A549 (cell line): Measurements from ENCODE around the gene SEPSECS. TPM values are rescaled to one million over a fixed set of nuclear protein-coding genes. Genes with fewer than 3 reads are reported as not detected.

Experiments
- ATAC-seq, 2 experiments: fragments of 200-7000 bp in 1 of 2; fragments of >200 bp in 1 of 2; cut with Nextera tagmentation in 1 of 2; cut with Tn5 transposase in 1 of 2; 3 replicates each; pipeline versions ENCODE4 v1.8.0 to v1.9.1; 2018 to 2020; ENCODE audit warnings: mild to moderate bottlenecking in 1 of 2, moderate library complexity in 1 of 2
- CTCF ChIA-PET: fragments of 300-600 bp; sonication (Branson Sonifier 250); formaldehyde crosslinking; extraction: SDS; loops from one replicate; lab custom pipeline; 2021; ENCODE audit warnings: antibody characterized with exemption, inconsistent platforms; lab: Yijun Ruan, JAX
- POLR2A ChIA-PET: fragments of 350-600 bp; formaldehyde crosslinking; extraction: SDS; loops from one replicate; lab custom pipeline; 2021; ENCODE audit warnings: antibody characterized with exemption, inconsistent platforms; lab: Yijun Ruan, JAX
- DNase-seq, 2 experiments: peaks; one replicate each; pipeline versions ENCODE4 v3.0.0 to v3.0.0-alpha.2; 2011 to 2016; ENCODE audit warnings: low read depth in 1 of 2, low spot score in 1 of 2
- FAIRE-seq: peaks from 2 replicates; lab custom pipeline; 2011; peaks lifted over from hg19 to GRCh38; lab: Jason Lieb, UNC
- H3K27ac ChIP-seq, 2 experiments: fragments of >200 bp; sonication (Bioruptor Twin); formaldehyde crosslinking; 3 replicates each; pipeline ENCODE4 v1.5.1; 2016 to 2017
- H3K4me1 ChIP-seq: fragments of >200 bp; sonication (Bioruptor Twin); formaldehyde crosslinking; 3 replicates; pipeline ENCODE4 v1.6.1; 2016
- H3K4me2 ChIP-seq: fragments of >200 bp; sonication (Bioruptor Twin); formaldehyde crosslinking; 3 replicates; pipeline ENCODE4 v1.6.1; 2016
- H3K4me3 ChIP-seq: fragments of >200 bp; sonication (Bioruptor Twin); formaldehyde crosslinking; 3 replicates; pipeline ENCODE4 v1.5.1; 2016
- H3K9me3 ChIP-seq: fragments of >200 bp; sonication (Bioruptor Twin); formaldehyde crosslinking; 3 replicates; pipeline ENCODE4 v1.6.1; 2016
- BCL3 ChIP-seq: fragments of >200 bp; sonication (Bioruptor Twin); formaldehyde crosslinking; IDR thresholded peaks from 3 replicates; pipeline ENCODE4 v1.6.1; 2016
- CBX8 ChIP-seq: fragments of 200-600 bp; sonication (generic); IDR thresholded peaks from 2 replicates; pipeline ENCODE4 v1.6.1; 2016
- E2F6 ChIP-seq: IDR thresholded peaks from 2 replicates; pipeline ENCODE4 v1.6.1; 2012; ENCODE audit warnings: low read depth, borderline replicate concordance
- EP300 ChIP-seq, 2 experiments: fragments of >200 bp; sonication (Bioruptor Twin); formaldehyde crosslinking; IDR thresholded peaks; 2 replicates in 1 of 2; 3 replicates in 1 of 2; pipeline ENCODE4 v1.6.1; 2016 to 2017
- ESRRA ChIP-seq: fragments of 150-350 bp; IDR thresholded peaks from 2 replicates; pipeline ENCODE4 v1.6.1; 2014; ENCODE audit warnings: mild to moderate bottlenecking, low read length, borderline replicate concordance
- FOSB ChIP-seq: fragments of 250-450 bp; sonication (Bioruptor Pico); IDR thresholded peaks from 2 replicates; pipeline ENCODE4 v1.5.0; 2020; ENCODE audit warnings: mild to moderate bottlenecking, moderate library complexity
- FOSL2 ChIP-seq, 2 experiments: fragments of 450-650 bp in 1 of 2; fragments of >200 bp in 1 of 2; sonication (Bioruptor Twin) in 1 of 2; formaldehyde crosslinking; IDR thresholded peaks; 2 replicates each; pipeline versions ENCODE4 v1.5.0 to v1.6.1; 2016 to 2020; ENCODE audit warnings: mild to moderate bottlenecking in 1 of 2, moderate library complexity in 1 of 2
- HEYL ChIP-seq: fragments of 250-450 bp; sonication (Bioruptor Pico); IDR thresholded peaks from 2 replicates; pipeline ENCODE4 v1.8.0; 2021; ENCODE audit warnings: mild to moderate bottlenecking, moderate library complexity
- HMGXB4 ChIP-seq: fragments of 250-450 bp; sonication (Bioruptor Pico); IDR thresholded peaks from 2 replicates; pipeline ENCODE4 v1.5.0; 2021; ENCODE audit warnings: mild to moderate bottlenecking, moderate library complexity, borderline replicate concordance
- HOXA7 ChIP-seq: fragments of 250-450 bp; sonication (Bioruptor Pico); IDR thresholded peaks from 2 replicates; pipeline ENCODE4 v1.5.0; 2020; ENCODE audit warnings: mild to moderate bottlenecking, moderate library complexity
- JUNB ChIP-seq: fragments of >200 bp; sonication (Bioruptor Twin); formaldehyde crosslinking; IDR thresholded peaks from 2 replicates; pipeline ENCODE4 v1.6.1; 2016
- MAX ChIP-seq: IDR thresholded peaks from 2 replicates; pipeline ENCODE4 v1.6.1; 2012
- NFE2L2 ChIP-seq: fragments of 150-350 bp; conservative IDR thresholded peaks from 2 replicates; pipeline ENCODE4 v1.6.1; 2014; ENCODE audit warnings: low read length
- NR3C1 ChIP-seq: fragments of >200 bp; sonication (Bioruptor Twin); formaldehyde crosslinking; IDR thresholded peaks from 3 replicates; pipeline ENCODE4 v1.6.1; 2017
- PBX3 ChIP-seq: IDR thresholded peaks from 2 replicates; pipeline ENCODE4 v1.6.1; 2012
- PHF8 ChIP-seq: fragments of 200-600 bp; sonication (generic); IDR thresholded peaks from 2 replicates; pipeline ENCODE4 v1.6.1; 2016; ENCODE audit warnings: low read depth, mild to moderate bottlenecking, antibody characterized with exemption, moderate library complexity, borderline replicate concordance
- POLR2A ChIP-seq: IDR thresholded peaks from 2 replicates; pipeline ENCODE4 v1.6.1; 2012; ENCODE audit warnings: mild to moderate bottlenecking, low read length
- RAD21 ChIP-seq, 2 experiments: fragments of >200 bp in 1 of 2; sonication (Bioruptor Twin) in 1 of 2; formaldehyde crosslinking in 1 of 2; IDR thresholded peaks in 1 of 2; conservative IDR thresholded peaks in 1 of 2; 2 replicates in 1 of 2; 3 replicates in 1 of 2; pipeline ENCODE4 v1.6.1; 2012 to 2018; ENCODE audit warnings: inconsistent platforms in 1 of 2
- RARB ChIP-seq: fragments of 250-450 bp; sonication (Bioruptor Pico); IDR thresholded peaks from 2 replicates; pipeline ENCODE4 v1.8.0; 2021; ENCODE audit warnings: mild to moderate bottlenecking, moderate library complexity
- RCOR1 ChIP-seq: fragments of 150-350 bp; IDR thresholded peaks from 2 replicates; pipeline ENCODE4 v1.6.1; 2014; ENCODE audit warnings: antibody characterized with exemption, low read length, low read depth
- REST ChIP-seq: fragments of 200-600 bp; sonication (generic); IDR thresholded peaks from 2 replicates; pipeline ENCODE4 v1.6.1; 2016; ENCODE audit warnings: antibody characterized with exemption, mild to moderate bottlenecking, moderate library complexity
- RNF2 ChIP-seq: fragments of 200-600 bp; sonication (generic); IDR thresholded peaks from 2 replicates; pipeline ENCODE4 v1.6.1; 2016; ENCODE audit warnings: low read depth, mild to moderate bottlenecking, antibody characterized with exemption, moderate library complexity, borderline replicate concordance
- SMC3 ChIP-seq: fragments of >200 bp; sonication (Bioruptor Twin); formaldehyde crosslinking; IDR thresholded peaks from 3 replicates; pipeline ENCODE4 v1.6.1; 2018; ENCODE audit warnings: inconsistent platforms
- SREBF2 ChIP-seq: fragments of 450-650 bp; IDR thresholded peaks from 2 replicates; pipeline ENCODE4 v1.6.1; 2014; ENCODE audit warnings: mild to moderate bottlenecking, moderate library complexity
- ZC3H11A ChIP-seq: fragments of 450-650 bp; IDR thresholded peaks from 2 replicates; pipeline ENCODE4 v1.6.1; 2014; ENCODE audit warnings: antibody characterized with exemption, mild to moderate bottlenecking
- WGBS: methylation state at CpG from one replicate; pipeline ENCODE4 v1.1.6; 2017; ENCODE audit errors: missing lambda C conversion rate; 5-methylcytosine and 5-hydroxymethylcytosine counted together
- polyA plus RNA-seq, 4 experiments: library from polyadenylated mRNA; depleted of rRNA in 3 of 4; stranded (reverse); fragments of >200 nt; fragmentation: RNase III in 1 of 4; extraction: RNeasy Plus Mini Kit Qiagen cat#74134 plus additional on column Dnase treatment in 1 of 4; gene quantifications; 2 replicates in 3 of 4; 3 replicates in 1 of 4; pipeline ENCODE4 v1.2.3, GENCODE V29; 2011 to 2017

The SEPSECS gene
- polyA plus RNA-seq, 2 of the 4 experiments (the other 2 are of a cell fraction), result 2.9 to 9.7 TPM

- ATAC-seq (no peak), FAIRE-seq (no peak), DNase-seq (no peak)
- Histone ChIP-seq H3K27ac (no peak overlapping the region), H3K9me3 (no peaks in the 10 kb centered on the region), H3K4me1 (0 out of 3 replicates have a peak, but pooled peaks cover 3% of the 10 kb centered on the region), H3K4me2 (no peak overlapping the region), H3K4me3 (no peak overlapping the region)
- POLR2A ChIA-PET, result no interaction called here
- WGBS, result 81% methylated on average over 1 of the region's 1 CpG
- TF ChIP-seq HOXA7 (CRISPR knock-in tag) (no peak), E2F6 (no peak), PHF8 (no peak), ESRRA (no peak), HMGXB4 (CRISPR knock-in tag) (no peak), POLR2A (no peak), FOSB (CRISPR knock-in tag) (no peak), NR3C1 (no peak), RCOR1 (no peak), EP300 (IDR thresholded peaks at IDR 0.05) (no peak), FOSL2 (IDR thresholded peaks at IDR 0.05) (no peak), FOSL2 (CRISPR knock-in tag; IDR thresholded peaks at IDR 0.05) (no peak), PBX3 (no peak), BCL3 (no peak), RARB (CRISPR knock-in tag) (no peak), HEYL (CRISPR knock-in tag) (no peak), ZC3H11A (no peak), SREBF2 (no peak), CBX8 (no peak)
- CTCF ChIA-PET, result interaction anchor here (0.7 kb wide), 1 partner anchor 12 kb away, joined by 5 read pairs; no protein-coding TSS in a partner anchor
These were observed 3.2 kb downstream of the SEPSECS start for GRCh38 chr4:25157081-25157480.

- TF ChIP-seq RCOR1, result no peak
- no peak for TF ChIP-seq JUNB
- TF ChIP-seq PHF8, result no peak
- TF ChIP-seq SREBF2, result no peak
- no peak for TF ChIP-seq RAD21 (conservative IDR thresholded peaks at IDR 0.05 in 1 of 2, IDR thresholded peaks at IDR 0.05 in 1 of 2)
- TF ChIP-seq NR3C1, result no peak
- no peak for TF ChIP-seq REST
- TF ChIP-seq NFE2L2, result no peak
- TF ChIP-seq ZC3H11A, result no peak
- no peak for TF ChIP-seq SMC3
- no peak for TF ChIP-seq MAX
- no peak for TF ChIP-seq PBX3
- no peak for TF ChIP-seq RNF2
- no peak for TF ChIP-seq CBX8
- no peak overlapping the region for H3K4me2 ChIP-seq
- DNase-seq (no peak), FAIRE-seq (no peak), ATAC-seq (no peak)
- no peaks in the 10 kb centered on the region for H3K9me3 ChIP-seq
- ChIA-PET POLR2A (no interaction called here), CTCF (no interaction called here)
- H3K27ac ChIP-seq, result no peak overlapping the region
- H3K4me1 ChIP-seq, result no peaks in the 10 kb centered on the region
- H3K4me3 ChIP-seq, result no peak overlapping the region
- 83% methylated on average over 5 of the region's 5 CpGs for WGBS
These were observed 4.3 kb downstream of the SEPSECS start for GRCh38 chr4:25155947-25156346.
